CD14-positive monocyte (primary cell): ENCODE data around the gene NUP62. TPM values are rescaled to one million over a fixed set of nuclear protein-coding genes. Genes with fewer than 3 reads are reported as not detected.

Experiments
- DNase-seq, 3 donors: peaks; one replicate each; pipeline ENCODE4 v3.0.0-alpha.2; 2011 to 2022
- H2AFZ ChIP-seq: 2 replicates; pipeline ENCODE4 v1.6.0; 2012; ENCODE audit warnings: mild to moderate bottlenecking, low read depth, low read length, inconsistent platforms; ENCODE audit not compliant: insufficient read depth, poor library complexity, severe bottlenecking
- H3K27ac ChIP-seq, 2 donors: 1 replicate in 1 of 2; 2 replicates in 1 of 2; pipeline ENCODE4 v1.5.1; 2012 to 2013; ENCODE audit warnings: low read length in 2 of 2, control low read depth in 1 of 2, inconsistent platforms in 1 of 2, low read depth in 1 of 2, mild to moderate bottlenecking in 1 of 2
- H3K27me3 ChIP-seq, 2 donors: one replicate each; pipeline versions ENCODE4 v1.6.0 to v1.6.1; 2011 to 2013; ENCODE audit warnings: low read length in 2 of 2; ENCODE audit not compliant: control insufficient read depth in 2 of 2, insufficient read depth in 2 of 2
- H3K36me3 ChIP-seq, 2 donors: replicated peaks in 1 of 2; 1 replicate in 1 of 2; 2 replicates in 1 of 2; pipeline versions ENCODE4 v1.5.1 to v1.6.1; 2012 to 2013; ENCODE audit warnings: low read length in 2 of 2, control low read depth in 1 of 2, inconsistent platforms in 1 of 2, mild to moderate bottlenecking in 1 of 2; ENCODE audit not compliant: insufficient read depth in 2 of 2, control insufficient read depth in 1 of 2
- H3K4me1 ChIP-seq, 2 donors: 1 replicate in 1 of 2; 2 replicates in 1 of 2; pipeline versions ENCODE4 v1.5.1 to v1.6.1; 2012 to 2013; ENCODE audit warnings: low read length in 2 of 2, control low read depth in 1 of 2, inconsistent platforms in 1 of 2, mild to moderate bottlenecking in 1 of 2, moderate library complexity in 1 of 2; ENCODE audit not compliant: insufficient read depth in 2 of 2, control insufficient read depth in 1 of 2
- H3K4me2 ChIP-seq: replicated peaks from 2 replicates; pipeline ENCODE3; 2012; ENCODE audit warnings: low read length, moderate library complexity, mild to moderate bottlenecking; ENCODE audit not compliant: poor library complexity, severe bottlenecking; ENCODE audit errors: extremely low read depth
- H3K4me3 ChIP-seq, 3 experiments: fragments of 200-600 bp in 1 of 3; sonication (generic) in 1 of 3; replicated peaks in 1 of 3; 1 replicate in 2 of 3; 2 replicates in 1 of 3; pipeline ENCODE4 v1.5.1; 2011 to 2013; ENCODE audit warnings: low read length in 3 of 3, mild to moderate bottlenecking in 3 of 3, control low read depth in 2 of 3, low read depth in 2 of 3, inconsistent platforms in 1 of 3, moderate library complexity in 1 of 3
- H3K79me2 ChIP-seq: 2 replicates; pipeline ENCODE4 v1.6.0; 2012; ENCODE audit warnings: mild to moderate bottlenecking, control low read depth, inconsistent platforms, low read length, moderate library complexity; ENCODE audit not compliant: insufficient read depth
- H3K9ac ChIP-seq: 2 replicates; pipeline ENCODE4 v1.6.0; 2017; ENCODE audit warnings: low read length, mild to moderate bottlenecking; ENCODE audit not compliant: insufficient read depth, poor library complexity, severe bottlenecking
- H3K9me3 ChIP-seq, 2 donors: replicated peaks in 1 of 2; 1 replicate in 1 of 2; 2 replicates in 1 of 2; pipeline versions ENCODE4 v1.5.1 to v1.6.1; 2012 to 2013; ENCODE audit warnings: low read length in 2 of 2, control low read depth in 1 of 2; ENCODE audit not compliant: control insufficient read depth in 1 of 2, insufficient read depth in 1 of 2
- H4K20me1 ChIP-seq: 2 replicates; pipeline ENCODE4 v1.6.0; 2012; ENCODE audit warnings: mild to moderate bottlenecking, low read length, control low read depth, moderate library complexity; ENCODE audit not compliant: insufficient read depth
- H3K27ac Mint-ChIP-seq, 7 donors: one replicate each; pipeline ENCODE4 v1.8.0; 2020; ENCODE audit warnings: mild to moderate bottlenecking in 7 of 7, mixed read lengths in 7 of 7, moderate library complexity in 6 of 7, inconsistent platforms in 2 of 7
- H3K27me3 Mint-ChIP-seq, 3 donors: one replicate each; pipeline ENCODE4 v1.8.0; 2021 to 2022; ENCODE audit warnings: low read depth in 3 of 3, mild to moderate bottlenecking in 3 of 3, mixed read lengths in 3 of 3, moderate library complexity in 3 of 3, inconsistent platforms in 1 of 3
- H3K36me3 Mint-ChIP-seq, 2 donors: one replicate each; pipeline ENCODE4 v1.8.0; 2020; ENCODE audit warnings: mixed read lengths in 2 of 2, inconsistent platforms in 1 of 2, mild to moderate bottlenecking in 1 of 2
- H3K4me1 Mint-ChIP-seq: one replicate; pipeline ENCODE4 v1.8.0; 2020; ENCODE audit warnings: mild to moderate bottlenecking, mixed read lengths
- H3K4me3 Mint-ChIP-seq, 2 donors: one replicate each; pipeline ENCODE4 v1.8.0; 2020; ENCODE audit warnings: mild to moderate bottlenecking in 2 of 2, mixed read lengths in 2 of 2, moderate library complexity in 1 of 2
- H3K9me3 Mint-ChIP-seq, 7 donors: one replicate each; pipeline ENCODE4 v1.8.0; 2020 to 2022; ENCODE audit warnings: mixed read lengths in 7 of 7, mild to moderate bottlenecking in 6 of 7, moderate library complexity in 6 of 7, inconsistent platforms in 2 of 7
- CTCF ChIP-seq: fragments of 200-600 bp; IDR thresholded peaks from one replicate; pipeline ENCODE4 v1.8.0; 2022; ENCODE audit warnings: antibody characterized with exemption, mild to moderate bottlenecking
- WGBS: methylation state at CpG from one replicate; pipeline ENCODE4 v1.1.5; 2013; ENCODE audit warnings: missing lambda C conversion rate; ENCODE audit not compliant: insufficient coverage; 5-methylcytosine and 5-hydroxymethylcytosine counted together
- intact Hi-C, 2 donors: fragments of 100-400 bp; cut with micrococcal nuclease; formaldehyde crosslinking; loops; one replicate each; pipeline versions ENCODE4 v1.15.0 to v1.15.1; 2023
- polyA plus RNA-seq, 3 donors: library from polyadenylated mRNA; depleted of rRNA in 1 of 3; unstranded in 2 of 3; stranded (reverse) in 1 of 3; fragments of 300-500 nt in 2 of 3; fragments of >200 nt in 1 of 3; fragmentation: Illumina TruSeq in 2 of 3; gene quantifications; 1 replicate in 2 of 3; 2 replicates in 1 of 3; pipeline ENCODE4 v1.2.3, GENCODE V29; 2012 to 2021

The NUP62 gene
- polyA plus RNA-seq, 3 donors, result 32.3 to 62.2 (median 48.6) TPM

- Histone ChIP-seq H3K27ac (peak overlapping the region; percentile 67 to 80), H3K27me3 (no peaks in the 10 kb centered on the region), H2AFZ (no peak overlapping the region), H3K4me2 (no peak overlapping the region), H3K9me3 (no peaks in the 10 kb centered on the region), H3K4me3 (no peak overlapping the region), H3K4me1 (peaks cover 31 to 52% of the 10 kb centered on the region in 2 donors), H3K9ac (no peak overlapping the region), H3K79me2 (peaks cover 88% of the 10 kb centered on the region), H3K36me3 (peaks cover 48 to 71% of the 10 kb centered on the region in 2 donors), H4K20me1 (peaks cover 68% of the 10 kb centered on the region)
- H3K27me3 Mint-ChIP-seq, result peaks cover 0 to 3% (median 2%) of the 10 kb centered on the region in 3 donors
- intact Hi-C loops, result no loop called here
- no peak for TF ChIP-seq CTCF
- DNase-seq, result no peak
- peaks cover 56 to 86% of the 10 kb centered on the region in 2 donors for H3K36me3 Mint-ChIP-seq
- peaks cover 56% of the 10 kb centered on the region for H3K4me1 Mint-ChIP-seq
- 87% methylated on average over 8 of the region's 8 CpGs for WGBS
- no peak overlapping the region for H3K4me3 Mint-ChIP-seq
- no peaks in the 10 kb centered on the region for H3K9me3 Mint-ChIP-seq
- peak overlapping the region; percentile 83 to 96 (median 94) for H3K27ac Mint-ChIP-seq
These were observed 11.2 kb downstream of the NUP62 start for GRCh38 chr19:49918089-49918488.

GRCh38 chr19:49916839-49917733 lies 12.2 kb downstream of the NUP62 start:
- peak overlapping the region; percentile 90 to 96 (median 95) for H3K27ac Mint-ChIP-seq
- peak overlapping the region; percentile 77 to 94 for H3K4me3 Mint-ChIP-seq
- DNase-seq, result peak; percentile 42 to 80 (median 67)
- H3K27me3 Mint-ChIP-seq, result peaks cover 0 to 3% (median 2%) of the 10 kb centered on the region in 3 donors
- Histone ChIP-seq H3K79me2 (peaks cover 85% of the 10 kb centered on the region), H2AFZ (no peak overlapping the region), H3K9me3 (no peaks in the 10 kb centered on the region), H3K27me3 (no peaks in the 10 kb centered on the region), H3K27ac (peak overlapping the region; percentile 67 to 80), H4K20me1 (peaks cover 58% of the 10 kb centered on the region), H3K4me3 (peak overlapping the region in 2 of 3 experiments; percentile 5 to 65), H3K9ac (peak overlapping the region; percentile 54), H3K4me1 (peaks cover 35 to 53% of the 10 kb centered on the region in 2 donors), H3K4me2 (peak overlapping the region; percentile 69), H3K36me3 (peaks cover 46 to 71% of the 10 kb centered on the region in 2 donors)
- peaks cover 59 to 85% of the 10 kb centered on the region in 2 donors for H3K36me3 Mint-ChIP-seq
- no peaks in the 10 kb centered on the region for H3K9me3 Mint-ChIP-seq
- WGBS, result 28% methylated on average over 15 of the region's 21 CpGs
- intact Hi-C loops, result no loop called here
- peak; percentile 78 for TF ChIP-seq CTCF
- peaks cover 60% of the 10 kb centered on the region for H3K4me1 Mint-ChIP-seq
